NCI-H1105 (cell line): ENCODE measurements around the gene CPT1B.

Source experiments
- DNase-seq: peaks from one replicate; lab custom pipeline; 2025; lab: John Stamatoyannopoulos, UW

CPT1B gene

GRCh38 chr22:50569896-50570535 is 8.2 kb downstream of the CPT1B start:
- no peak for DNase-seq

- no peak for DNase-seq
Measured at GRCh38 chr22:50569041-50569459, 9.2 kb downstream of the CPT1B start.

- DNase-seq: no peak
Measured at GRCh38 chr22:50568626-50569025, 9.6 kb downstream of the CPT1B start.

GRCh38 chr22:50567721-50568252 is 10.4 kb downstream of the CPT1B start:
- no peak for DNase-seq

- DNase-seq: no peak
Measured at GRCh38 chr22:50564289-50564688, 13.9 kb downstream of the CPT1B start.

GRCh38 chr22:50563413-50564160 is 14.6 kb downstream of the CPT1B start:
- DNase-seq: no peak

GRCh38 chr22:50562523-50563412 is 15.5 kb downstream of the CPT1B start, which contains the start of gene SYCE3:
Gene SYCE3, minus strand, starts transcription at chr22:50562919. Its CDS starts 6,514 bp downstream, at chr22:50556405.
- DNase-seq: peak; percentile 94

GRCh38 chr22:50561401-50562358 is 16.5 kb downstream of the CPT1B start:
- DNase-seq: no peak

- DNase-seq: no peak
Measured at GRCh38 chr22:50560034-50560433, 18.2 kb downstream of the CPT1B start.

GRCh38 chr22:50556703-50557102 is 21.5 kb downstream of the CPT1B start:
- DNase-seq: no peak

- DNase-seq: no peak
Measured at GRCh38 chr22:50553310-50553709, 24.9 kb downstream of the CPT1B start.

GRCh38 chr22:50551160-50551752 is 27.0 kb downstream of the CPT1B start:
- no peak for DNase-seq

- DNase-seq: no peak
Measured at GRCh38 chr22:50550395-50550794, 27.8 kb downstream of the CPT1B start.

GRCh38 chr22:50548921-50549790 is 29.1 kb downstream of the CPT1B start:
- DNase-seq: no peak

GRCh38 chr22:50548040-50548920 is 29.9 kb downstream of the CPT1B start:
- DNase-seq: no peak

GRCh38 chr22:50547263-50547985 is 30.8 kb downstream of the CPT1B start:
- DNase-seq: no peak

- DNase-seq: no peak
Measured at GRCh38 chr22:50546326-50547262, 31.6 kb downstream of the CPT1B start.
